Measurements from ENCODE around the gene STK24.

STK24 gene

GRCh38 chr13:98522371-98522770 lies 54.5 kb downstream of the STK24 start:
- TF ChIP-seq CTCF (conservative IDR thresholded peaks at IDR 0.05) (no peak), ZFX (IDR thresholded peaks at IDR 0.05) (no peak)
- no peak overlapping the region for H3K27ac ChIP-seq

GRCh38 chr13:98521461-98522247 lies 55.3 kb downstream of the STK24 start:
- H3K27ac ChIP-seq: no peak overlapping the region
- no peak for TF ChIP-seq ZFX (IDR thresholded peaks at IDR 0.05)
- TF ChIP-seq CTCF (conservative IDR thresholded peaks at IDR 0.05): no peak

- no peak overlapping the region for H3K27ac ChIP-seq
Observed at GRCh38 chr13:98520674-98521449, 56.0 kb downstream of the STK24 start.

DNA sequence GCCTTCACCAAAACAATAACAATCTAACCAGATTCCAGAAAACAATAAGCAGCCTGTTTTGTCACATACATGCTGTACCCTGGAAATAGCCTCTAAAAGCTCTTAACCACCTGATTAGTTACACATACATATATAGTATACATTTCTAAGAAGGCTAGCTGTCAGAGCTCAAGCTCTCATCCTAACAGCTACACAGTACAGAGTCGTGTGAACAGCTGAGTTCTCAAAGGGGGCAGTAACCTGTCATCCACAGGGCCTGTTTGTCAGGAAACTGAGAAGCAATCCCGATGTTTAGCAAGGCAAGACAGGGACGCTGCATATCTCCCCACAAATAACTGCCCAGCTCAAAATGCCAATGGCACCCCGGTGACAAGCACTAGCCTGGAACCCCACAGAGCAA lies 56.9 kb downstream of the STK24 start:
- H3K27ac ChIP-seq: no peak overlapping the region
- TF ChIP-seq ZFX (IDR thresholded peaks at IDR 0.05) (no peak), CTCF (conservative IDR thresholded peaks at IDR 0.05) (no peak)

More at GRCh38 chr13:98520674-98521449, 56.0 kb downstream of the STK24 start:
- no peak for TF ChIP-seq ZFX (IDR thresholded peaks at IDR 0.05)
- no peak for TF ChIP-seq CTCF (conservative IDR thresholded peaks at IDR 0.05)

GRCh38 chr13:98517576-98518310 lies 59.2 kb downstream of the STK24 start:
- no peak overlapping the region for H3K27ac ChIP-seq
- TF ChIP-seq ZFX (IDR thresholded peaks at IDR 0.05) (no peak), CTCF (conservative IDR thresholded peaks at IDR 0.05) (no peak)

GRCh38 chr13:98515818-98516465 lies 61.0 kb downstream of the STK24 start:
- TF ChIP-seq CTCF (conservative IDR thresholded peaks at IDR 0.05) (no peak), ZFX (IDR thresholded peaks at IDR 0.05) (no peak)
- no peak overlapping the region for H3K27ac ChIP-seq
